CD8-positive, alpha-beta memory T cell (primary cell): ENCODE results near the gene CASKIN1. TPM values are rescaled to one million over a fixed set of nuclear protein-coding genes. Genes with fewer than 3 reads are reported as not detected.

ENCODE experiments used
- CTCF ChIA-PET: fragments of 350-600 bp; sonication (Branson Sonifier 250); formaldehyde crosslinking; loops from one replicate; lab custom pipeline; 2021; ENCODE audit warnings: antibody characterized with exemption; lab: Charles Lee
- POLR2A ChIA-PET: fragments of 350-600 bp; sonication (Branson Sonifier 250); formaldehyde crosslinking; loops from one replicate; lab custom pipeline; 2021; ENCODE audit warnings: antibody characterized with exemption; lab: Charles Lee
- DNase-seq, 5 donors: peaks; one replicate each; pipeline versions ENCODE4 v3.0.0 to v3.0.0-alpha.2; 2020 to 2022; ENCODE audit warnings: mixed read lengths in 1 of 5
- H3K27ac ChIP-seq: one replicate; pipeline ENCODE4 v1.7.0; 2013; ENCODE audit warnings: low read depth, mild to moderate bottlenecking, low read length, moderate library complexity
- H3K27me3 ChIP-seq: 2 replicates; pipeline ENCODE4 v1.7.0; 2013; ENCODE audit warnings: low read length, mild to moderate bottlenecking; ENCODE audit not compliant: insufficient read depth, poor library complexity, severe bottlenecking
- H3K36me3 ChIP-seq: 2 replicates; pipeline ENCODE4 v1.7.0; 2013; ENCODE audit warnings: mild to moderate bottlenecking, low read length, moderate library complexity; ENCODE audit not compliant: insufficient read depth
- H3K4me1 ChIP-seq: 2 replicates; pipeline ENCODE4 v1.7.0; 2013; ENCODE audit warnings: mild to moderate bottlenecking, low read length, moderate library complexity; ENCODE audit not compliant: insufficient read depth
- H3K4me3 ChIP-seq: 2 replicates; pipeline ENCODE4 v1.7.0; 2013; ENCODE audit warnings: mild to moderate bottlenecking, low read length
- H3K9me3 ChIP-seq: 2 replicates; pipeline ENCODE4 v1.7.0; 2013; ENCODE audit warnings: mild to moderate bottlenecking, low read length
- H3K27ac Mint-ChIP-seq, 8 donors: one replicate each; pipeline ENCODE4 v1.8.0; 2020 to 2021; ENCODE audit warnings: mixed read lengths in 8 of 8, mild to moderate bottlenecking in 6 of 8, inconsistent platforms in 3 of 8, moderate library complexity in 3 of 8
- H3K27me3 Mint-ChIP-seq, 2 donors: one replicate each; pipeline ENCODE4 v1.8.0; 2020 to 2021; ENCODE audit warnings: mixed read lengths in 2 of 2, mild to moderate bottlenecking in 1 of 2, moderate library complexity in 1 of 2
- H3K36me3 Mint-ChIP-seq, 3 donors: one replicate each; pipeline ENCODE4 v1.8.0; 2020 to 2021; ENCODE audit warnings: mixed read lengths in 3 of 3, inconsistent platforms in 1 of 3, mild to moderate bottlenecking in 1 of 3
- H3K4me1 Mint-ChIP-seq, 3 donors: one replicate each; pipeline ENCODE4 v1.8.0; 2020 to 2021; ENCODE audit warnings: mixed read lengths in 3 of 3, inconsistent platforms in 1 of 3, mild to moderate bottlenecking in 1 of 3
- H3K4me3 Mint-ChIP-seq, 7 donors: one replicate each; pipeline ENCODE4 v1.8.0; 2020 to 2021; ENCODE audit warnings: mixed read lengths in 7 of 7, mild to moderate bottlenecking in 6 of 7, moderate library complexity in 4 of 7, inconsistent platforms in 2 of 7
- H3K9me3 Mint-ChIP-seq, 5 donors: one replicate each; pipeline ENCODE4 v1.8.0; 2020 to 2022; ENCODE audit warnings: mixed read lengths in 5 of 5, mild to moderate bottlenecking in 3 of 5, moderate library complexity in 2 of 5, inconsistent platforms in 1 of 5
- polyA plus RNA-seq: library from polyadenylated mRNA; unstranded; fragments of 300-500 nt; fragmentation: Illumina TruSeq; gene quantifications from one replicate; pipeline ENCODE4 v1.2.3, GENCODE V29; 2021
- total RNA-seq, 2 experiments: library from RNA; stranded (reverse); gene quantifications; one replicate each; pipeline ENCODE4 v1.2.3, GENCODE V29; 2021

Gene CASKIN1
- total and polyA plus RNA-seq, 3 experiments from 2014 or later, result 0.13 to 0.24 TPM; not detected in 1

DNA sequence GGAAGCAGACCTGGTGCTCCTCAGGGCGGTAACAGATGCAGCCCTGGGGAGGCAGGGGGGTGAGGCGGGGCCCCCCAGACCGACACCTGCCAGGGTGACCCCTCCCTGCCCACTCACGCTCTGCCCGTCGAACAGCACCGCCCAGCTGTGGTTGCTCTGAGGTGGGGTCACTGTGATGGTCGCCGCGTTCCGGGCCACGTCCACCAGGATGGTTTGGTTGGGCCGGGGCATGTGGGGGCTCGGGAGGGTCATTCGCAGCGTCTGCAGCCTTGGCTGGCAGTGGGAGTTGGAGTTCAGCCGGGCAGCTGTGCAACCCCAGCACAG, 13.6 kb upstream of the CASKIN1 start:
- peaks cover 26% of the 10 kb centered on the region for H3K4me1 ChIP-seq
- ChIA-PET POLR2A (no interaction called here), CTCF (no interaction called here)
- H3K36me3 ChIP-seq, result peaks cover 3% of the 10 kb centered on the region
- no peak overlapping the region for H3K4me3 Mint-ChIP-seq
- no peaks in the 10 kb centered on the region for H3K27me3 Mint-ChIP-seq
- peak overlapping the region in 1 of 8 donors; percentile 21 for H3K27ac Mint-ChIP-seq
- DNase-seq, result no peak
- H3K4me1 Mint-ChIP-seq, result peaks cover 21 to 43% (median 29%) of the 10 kb centered on the region in 3 donors
- H3K27me3 ChIP-seq, result no peaks in the 10 kb centered on the region
- no peaks in the 10 kb centered on the region for H3K9me3 Mint-ChIP-seq
- no peak overlapping the region for H3K27ac ChIP-seq
- no peaks in the 10 kb centered on the region for H3K9me3 ChIP-seq
- H3K36me3 Mint-ChIP-seq, result peaks cover 0 to 46% (median 4%) of the 10 kb centered on the region in 3 donors
- no peak overlapping the region for H3K4me3 ChIP-seq

DNA sequence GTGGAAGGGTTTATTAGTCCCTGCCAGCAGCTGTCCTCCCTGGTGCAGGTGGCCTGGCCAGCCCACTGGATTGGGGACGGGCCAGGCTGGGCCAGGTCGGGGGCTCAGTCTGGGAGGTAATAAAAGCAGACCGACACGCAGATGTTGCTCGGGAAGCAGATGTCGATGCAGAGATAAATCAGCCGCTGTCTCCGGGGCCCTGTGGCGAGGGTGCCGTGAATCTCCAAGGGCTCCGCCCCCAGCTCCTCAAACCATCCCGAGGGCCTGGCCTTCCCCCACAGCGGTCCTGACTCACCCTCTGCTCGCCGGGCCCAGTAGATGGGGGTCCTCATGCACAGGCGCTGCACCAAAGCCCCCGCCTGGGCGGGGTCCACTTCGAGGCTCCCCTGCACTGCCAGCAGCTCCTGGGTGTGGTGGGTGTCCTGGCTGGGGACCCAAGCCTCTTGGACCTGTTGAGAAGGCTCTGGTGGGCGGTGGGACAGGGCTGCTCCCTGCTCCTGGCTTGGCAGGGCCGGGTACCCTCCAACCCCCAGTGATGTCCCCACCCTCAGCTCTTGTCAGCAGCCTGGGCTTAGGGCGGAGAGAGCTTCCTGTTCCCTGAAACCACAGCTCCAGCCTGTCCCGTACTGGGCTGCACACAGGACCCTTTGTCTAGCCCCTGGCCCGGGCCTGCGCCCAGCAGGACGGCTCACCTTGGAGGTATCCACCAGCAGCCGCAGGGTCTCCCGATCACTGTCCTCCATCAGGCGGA, 13.0 kb upstream of the CASKIN1 start:
- H3K27me3 Mint-ChIP-seq, result no peaks in the 10 kb centered on the region
- H3K9me3 ChIP-seq, result no peaks in the 10 kb centered on the region
- H3K4me3 Mint-ChIP-seq, result no peak overlapping the region
- no peaks in the 10 kb centered on the region for H3K9me3 Mint-ChIP-seq
- no peak overlapping the region for H3K27ac Mint-ChIP-seq
- H3K4me3 ChIP-seq, result no peak overlapping the region
- peaks cover 31% of the 10 kb centered on the region for H3K4me1 ChIP-seq
- no peaks in the 10 kb centered on the region for H3K27me3 ChIP-seq
- H3K36me3 Mint-ChIP-seq, result peaks cover 0 to 46% (median 4%) of the 10 kb centered on the region in 3 donors
- no peak overlapping the region for H3K27ac ChIP-seq
- peaks cover 24 to 47% (median 32%) of the 10 kb centered on the region in 3 donors for H3K4me1 Mint-ChIP-seq
- DNase-seq, result no peak
- peaks cover 3% of the 10 kb centered on the region for H3K36me3 ChIP-seq
- POLR2A ChIA-PET, result no interaction called here
- CTCF ChIA-PET, result no interaction called here

DNA sequence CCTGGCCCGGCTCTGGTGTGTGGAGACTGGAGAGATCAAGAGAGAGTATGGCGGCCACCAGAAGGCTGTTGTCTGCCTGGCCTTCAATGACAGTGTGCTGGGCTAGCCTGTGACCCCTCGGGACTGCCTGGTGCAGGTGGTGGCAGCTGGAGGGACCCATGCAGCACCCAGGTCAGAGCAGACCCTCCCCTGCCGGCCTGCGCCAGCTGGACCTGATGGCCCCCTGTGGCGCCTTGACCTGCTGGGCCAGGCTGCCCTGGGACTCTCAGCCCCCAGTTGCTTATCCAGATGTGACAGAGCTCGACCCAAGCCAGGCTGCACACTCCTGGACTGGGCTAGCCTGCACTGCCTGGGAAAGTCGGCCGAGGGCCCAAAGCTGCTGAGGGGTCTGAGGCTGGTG, 12.4 kb upstream of the CASKIN1 start:
- no peak overlapping the region for H3K27ac ChIP-seq
- peaks cover 3% of the 10 kb centered on the region for H3K36me3 ChIP-seq
- H3K4me3 ChIP-seq, result no peak overlapping the region
- peaks cover 0 to 46% (median 4%) of the 10 kb centered on the region in 3 donors for H3K36me3 Mint-ChIP-seq
- POLR2A ChIA-PET, result no interaction called here
- no peak overlapping the region for H3K27ac Mint-ChIP-seq
- peaks cover 31% of the 10 kb centered on the region for H3K4me1 ChIP-seq
- H3K9me3 Mint-ChIP-seq, result no peaks in the 10 kb centered on the region
- no peak overlapping the region for H3K4me3 Mint-ChIP-seq
- no peak for DNase-seq
- CTCF ChIA-PET, result no interaction called here
- H3K9me3 ChIP-seq, result no peaks in the 10 kb centered on the region
- peaks cover 26 to 48% (median 34%) of the 10 kb centered on the region in 3 donors for H3K4me1 Mint-ChIP-seq
- H3K27me3 ChIP-seq, result no peaks in the 10 kb centered on the region
- no peaks in the 10 kb centered on the region for H3K27me3 Mint-ChIP-seq

DNA sequence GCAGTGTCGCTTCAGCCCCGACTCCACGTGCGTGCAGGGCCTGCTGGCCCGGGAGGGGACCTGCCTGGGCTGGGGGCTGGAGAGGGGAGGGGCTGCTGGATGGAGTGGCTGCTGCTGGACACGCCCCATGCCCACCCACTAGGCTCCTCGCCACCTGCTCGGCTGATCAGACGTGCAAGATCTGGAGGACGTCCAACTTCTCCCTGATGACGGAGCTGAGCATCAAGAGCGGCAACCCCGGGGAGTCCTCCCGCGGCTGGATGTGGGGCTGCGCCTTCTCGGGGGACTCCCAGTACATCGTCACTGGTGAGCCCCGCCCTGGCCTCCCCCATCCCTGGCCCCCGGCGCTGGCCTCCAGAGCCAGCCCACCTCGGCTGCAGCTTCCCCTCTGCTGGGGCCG, 11.9 kb upstream of the CASKIN1 start:
- Mint-ChIP-seq H3K4me3 (no peak overlapping the region), H3K9me3 (no peaks in the 10 kb centered on the region), H3K4me1 (peaks cover 24 to 46% (median 29%) of the 10 kb centered on the region in 3 donors), H3K36me3 (peaks cover 0 to 43% (median 4%) of the 10 kb centered on the region in 3 donors), H3K27ac (no peak overlapping the region), H3K27me3 (no peaks in the 10 kb centered on the region)
- Histone ChIP-seq H3K4me3 (no peak overlapping the region), H3K27me3 (no peaks in the 10 kb centered on the region), H3K4me1 (peaks cover 27% of the 10 kb centered on the region), H3K36me3 (peaks cover 3% of the 10 kb centered on the region), H3K9me3 (no peaks in the 10 kb centered on the region), H3K27ac (no peak overlapping the region)
- DNase-seq, result no peak
- ChIA-PET POLR2A (no interaction called here), CTCF (no interaction called here)

DNA sequence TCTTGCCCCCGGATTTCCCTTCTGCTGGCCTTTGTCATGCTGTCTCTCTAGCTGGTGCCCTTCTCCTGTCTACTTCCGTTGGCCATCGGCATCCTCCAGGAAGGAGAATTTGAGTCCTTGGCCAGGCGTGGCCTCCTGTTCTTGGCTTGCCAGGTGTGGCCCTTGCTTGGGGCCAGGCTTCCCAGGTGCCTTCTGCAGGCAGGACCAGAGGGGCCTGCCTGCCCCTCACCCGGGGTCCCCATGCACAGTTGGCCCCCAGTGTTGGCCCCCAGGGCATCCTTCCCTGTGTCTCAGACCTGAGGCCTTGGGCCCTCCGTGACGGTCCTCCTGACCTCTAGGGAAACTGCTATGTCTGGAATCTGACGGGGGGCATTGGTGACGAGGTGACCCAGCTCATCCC, 11.5 kb upstream of the CASKIN1 start:
- H3K4me3 ChIP-seq, result no peak overlapping the region
- no peaks in the 10 kb centered on the region for H3K27me3 Mint-ChIP-seq
- POLR2A ChIA-PET, result no interaction called here
- no peaks in the 10 kb centered on the region for H3K27me3 ChIP-seq
- no peaks in the 10 kb centered on the region for H3K9me3 ChIP-seq
- no peaks in the 10 kb centered on the region for H3K9me3 Mint-ChIP-seq
- H3K36me3 Mint-ChIP-seq, result peaks cover 0 to 40% (median 4%) of the 10 kb centered on the region in 3 donors
- H3K4me1 Mint-ChIP-seq, result peaks cover 19 to 42% (median 25%) of the 10 kb centered on the region in 3 donors
- DNase-seq, result no peak
- peaks cover 3% of the 10 kb centered on the region for H3K36me3 ChIP-seq
- CTCF ChIA-PET, result no interaction called here
- H3K27ac Mint-ChIP-seq, result peak overlapping the region in 3 of 8 donors; percentile 38 to 69 (median 61)
- H3K4me1 ChIP-seq, result peaks cover 22% of the 10 kb centered on the region
- peak overlapping the region in 4 of 7 donors; percentile 46 to 89 (median 55) for H3K4me3 Mint-ChIP-seq
- H3K27ac ChIP-seq, result no peak overlapping the region

DNA sequence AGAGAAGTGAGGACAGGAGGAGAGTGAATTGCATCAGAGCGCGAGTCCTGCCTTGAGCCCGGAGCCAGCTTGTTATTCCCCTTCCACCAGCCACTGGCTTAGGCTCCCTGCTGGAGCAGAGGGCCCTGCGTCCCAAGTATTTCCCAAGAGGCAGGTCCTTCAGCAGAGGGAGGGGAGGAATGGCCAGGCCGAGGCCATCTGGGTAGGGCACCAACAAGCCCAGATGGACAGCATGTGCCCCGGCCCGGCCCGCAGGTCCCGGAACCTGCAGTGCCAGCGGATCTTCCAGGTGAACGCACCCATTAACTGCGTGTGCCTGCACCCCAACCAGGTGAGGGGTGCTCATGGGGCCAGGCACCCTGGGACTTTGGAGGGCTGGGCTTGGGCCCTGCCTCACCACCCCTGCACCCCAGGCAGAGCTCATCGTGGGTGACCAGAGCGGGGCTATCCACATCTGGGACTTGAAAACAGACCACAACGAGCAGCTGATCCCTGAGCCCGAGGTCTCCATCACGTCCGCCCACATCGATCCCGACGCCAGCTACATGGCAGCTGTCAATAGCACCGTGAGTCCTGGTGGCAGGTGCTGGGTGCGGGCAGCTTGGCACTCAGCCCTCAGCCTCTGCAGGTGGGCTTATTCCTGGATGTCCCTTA, 10.5 kb upstream of the CASKIN1 start:
- H3K4me1 ChIP-seq, result peaks cover 17% of the 10 kb centered on the region
- no peak for DNase-seq
- peak overlapping the region in 3 of 8 donors; percentile 21 to 90 (median 22) for H3K27ac Mint-ChIP-seq
- H3K4me1 Mint-ChIP-seq, result peaks cover 14 to 34% (median 21%) of the 10 kb centered on the region in 3 donors
- CTCF ChIA-PET, result interaction anchor here (1.1 to 3.9 kb wide), 2 partner anchors 13 to 52 kb away, joined by 5 to 17 read pairs; no protein-coding TSS in a partner anchor
- peak overlapping the region; percentile 32 to 95 (median 74) for H3K4me3 Mint-ChIP-seq
- no peaks in the 10 kb centered on the region for H3K27me3 Mint-ChIP-seq
- H3K9me3 ChIP-seq, result no peaks in the 10 kb centered on the region
- POLR2A ChIA-PET, result interaction anchor here (0.6 to 2.5 kb wide), 3 partner anchors 8 to 876 kb away, joined by 3 to 20 read pairs (median 5); partner anchors contain the start of gene PGP
- H3K9me3 Mint-ChIP-seq, result no peaks in the 10 kb centered on the region
- H3K36me3 ChIP-seq, result peaks cover 3% of the 10 kb centered on the region
- peaks cover 0 to 33% (median 4%) of the 10 kb centered on the region in 3 donors for H3K36me3 Mint-ChIP-seq
- H3K27ac ChIP-seq, result no peak overlapping the region
- H3K4me3 ChIP-seq, result no peak overlapping the region
- H3K27me3 ChIP-seq, result no peaks in the 10 kb centered on the region

DNA sequence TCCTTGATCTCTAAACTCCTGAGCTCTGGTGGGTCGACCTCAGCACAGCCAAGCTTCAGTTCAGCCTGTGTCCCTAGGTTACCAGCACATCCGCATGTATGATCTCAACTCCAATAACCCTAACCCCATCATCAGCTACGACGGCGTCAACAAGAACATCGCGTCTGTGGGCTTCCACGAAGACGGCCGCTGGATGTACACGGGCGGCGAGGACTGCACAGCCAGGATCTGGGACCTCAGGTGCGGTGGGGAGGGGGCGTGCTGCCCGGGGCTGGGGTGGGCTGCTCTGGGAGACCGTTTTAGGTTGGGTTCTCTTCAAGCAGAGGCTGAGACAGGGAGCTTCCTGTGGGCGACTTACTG, 10.0 kb upstream of the CASKIN1 start:
- no peaks in the 10 kb centered on the region for H3K27me3 Mint-ChIP-seq

More for the DNA sequence above, 10.0 kb upstream of the CASKIN1 start:
- Mint-ChIP-seq H3K9me3 (no peaks in the 10 kb centered on the region), H3K27ac (peak overlapping the region in 6 of 8 donors; percentile 22 to 90 (median 80)), H3K36me3 (peaks cover 0 to 30% (median 4%) of the 10 kb centered on the region in 3 donors), H3K4me3 (peak overlapping the region; percentile 70 to 95 (median 82)), H3K4me1 (peaks cover 14 to 32% (median 21%) of the 10 kb centered on the region in 3 donors)
- Histone ChIP-seq H3K4me3 (peak overlapping the region; percentile 84), H3K27ac (peak overlapping the region; percentile 81), H3K9me3 (no peaks in the 10 kb centered on the region), H3K27me3 (no peaks in the 10 kb centered on the region), H3K4me1 (peaks cover 17% of the 10 kb centered on the region), H3K36me3 (peaks cover 3% of the 10 kb centered on the region)
- CTCF ChIA-PET, result interaction anchor here (0.6 to 3.9 kb wide), 4 partner anchors 12 to 140 kb away, joined by 4 to 17 read pairs (median 4); partner anchors contain the start of gene ECI1
- no peak for DNase-seq
- POLR2A ChIA-PET, result interaction anchor here (0.6 to 2.5 kb wide), 4 partner anchors 8 to 876 kb away, joined by 3 to 20 read pairs (median 4); partner anchors contain the start of gene PGP
